Ascending aorta (tissue), 2 donors: Measurements from ENCODE around the gene PIGB. TPM values are rescaled to one million over a fixed set of nuclear protein-coding genes. Genes with fewer than 3 reads are reported as not detected.
A peak's percentile ranks its signal among the peaks of the same experiment; 100 is the strongest.

Experiments
- DNase-seq, 2 donors: peaks; one replicate each; pipeline ENCODE4 v3.0.0-alpha.2; 2019; ENCODE audit warnings: low spot score in 2 of 2
- H3K27ac ChIP-seq, 2 donors: fragments of 200-600 bp; sonication (generic); one replicate each; pipeline ENCODE4 v1.5.1; 2016 to 2017; ENCODE audit warnings: mild to moderate bottlenecking in 1 of 2
- H3K27me3 ChIP-seq: fragments of 200-600 bp; sonication (generic); one replicate; pipeline ENCODE4 v1.5.1; 2017
- H3K36me3 ChIP-seq, 2 donors: fragments of 200-600 bp; sonication (generic); one replicate each; pipeline ENCODE4 v1.5.1; 2016
- H3K4me1 ChIP-seq, 2 donors: fragments of 200-600 bp; sonication (generic); one replicate each; pipeline ENCODE4 v1.5.1; 2016 to 2017; ENCODE audit warnings: mild to moderate bottlenecking in 1 of 2
- H3K4me3 ChIP-seq, 2 donors: fragments of 200-600 bp; sonication (generic); one replicate each; pipeline ENCODE4 v1.5.1; 2016 to 2017; ENCODE audit warnings: mild to moderate bottlenecking in 1 of 2
- H3K9me3 ChIP-seq, 2 donors: fragments of 200-600 bp; sonication (generic); one replicate each; pipeline ENCODE4 v1.5.1; 2016
- CTCF ChIP-seq, 3 experiments: fragments of 200-600 bp in 2 of 3; fragments of 450-650 bp in 1 of 3; sonication (generic) in 2 of 3; IDR thresholded peaks; one replicate each; pipeline ENCODE4 v1.5.1; 2016 to 2019; ENCODE audit warnings: antibody characterized with exemption in 3 of 3, mild to moderate bottlenecking in 1 of 3, moderate library complexity in 1 of 3
- intact Hi-C: fragments of 100-400 bp; cut with DNase I; formaldehyde crosslinking; loops from one replicate; pipeline ENCODE4 v1.15.1; 2023
- total RNA-seq: library from RNA; depleted of rRNA; stranded (reverse); fragments of >200 nt; gene quantifications from one replicate; pipeline ENCODE4 v1.1.0, GENCODE V29; 2016

The PIGB gene
- total RNA-seq, 1 donor from 2014 or later = 50.3 TPM

- Histone ChIP-seq H3K4me3 (no peak overlapping the region), H3K27ac (no peak overlapping the region), H3K36me3 (peaks cover 10 to 27% of the 10 kb centered on the region in 2 donors), H3K27me3 (no peaks in the 10 kb centered on the region), H3K9me3 (no peaks in the 10 kb centered on the region), H3K4me1 (no peaks in the 10 kb centered on the region)
- no peak for TF ChIP-seq CTCF (IDR thresholded peaks at IDR 0.05)
- no peak for DNase-seq
- intact Hi-C loops = no loop called here
These were observed 43.6 kb downstream of the PIGB start for GRCh38 chr15:55362641-55363040.

GRCh38 chr15:55366981-55367380, 48.0 kb downstream of the PIGB start:
- Histone ChIP-seq H3K9me3 (no peaks in the 10 kb centered on the region), H3K4me1 (no peaks in the 10 kb centered on the region), H3K36me3 (peaks cover 27 to 54% of the 10 kb centered on the region in 2 donors), H3K27ac (no peak overlapping the region), H3K4me3 (no peak overlapping the region), H3K27me3 (no peaks in the 10 kb centered on the region)
- DNase-seq = no peak
- intact Hi-C loops = no loop called here
- TF ChIP-seq CTCF (IDR thresholded peaks at IDR 0.05) = no peak

- intact Hi-C loops = no loop called here
- Histone ChIP-seq H3K9me3 (no peaks in the 10 kb centered on the region), H3K27me3 (no peaks in the 10 kb centered on the region), H3K4me3 (no peak overlapping the region), H3K36me3 (peaks cover 37 to 54% of the 10 kb centered on the region in 2 donors), H3K4me1 (peaks cover 0 to 5% of the 10 kb centered on the region in 2 donors), H3K27ac (peak overlapping the region; percentile 14 to 51)
- DNase-seq = no peak
- no peak for TF ChIP-seq CTCF (IDR thresholded peaks at IDR 0.05)
These were observed 53.8 kb downstream of the PIGB start for GRCh38 chr15:55372701-55373440.

GRCh38 chr15:55379095-55379494, 60.1 kb downstream of the PIGB start:
- intact Hi-C loops = no loop called here
- DNase-seq = no peak
- no peaks in the 10 kb centered on the region for H3K9me3 ChIP-seq
- no peaks in the 10 kb centered on the region for H3K4me1 ChIP-seq
- TF ChIP-seq CTCF (IDR thresholded peaks at IDR 0.05) = no peak
- H3K4me3 ChIP-seq = no peak overlapping the region
- no peaks in the 10 kb centered on the region for H3K27me3 ChIP-seq
- no peak overlapping the region for H3K27ac ChIP-seq
- peaks cover 36 to 75% of the 10 kb centered on the region in 2 donors for H3K36me3 ChIP-seq

- Histone ChIP-seq H3K27me3 (no peaks in the 10 kb centered on the region), H3K27ac (no peak overlapping the region), H3K9me3 (no peaks in the 10 kb centered on the region), H3K4me3 (no peak overlapping the region), H3K4me1 (no peaks in the 10 kb centered on the region), H3K36me3 (peaks cover 29 to 81% of the 10 kb centered on the region in 2 donors)
- no peak for DNase-seq
- TF ChIP-seq CTCF (IDR thresholded peaks at IDR 0.05) = no peak
- intact Hi-C loops = no loop called here
These were observed 62.6 kb downstream of the PIGB start for GRCh38 chr15:55381595-55381994.
